ENCODE measurements around the gene CTSC. TPM values are rescaled to one million over a fixed set of nuclear protein-coding genes. Genes with fewer than 3 reads are reported as not detected.

The CTSC gene
- total RNA-seq, 1 experiment from 2014 or later = 103 TPM

GRCh38 chr11:88313441-88313840 lies 24.1 kb downstream of the CTSC start:
- peak overlapping the region; percentile 59 for H3K27ac Mint-ChIP-seq (ENCODE audit: low read depth, unreplicated experiment)
- intact Hi-C loops (cut with micrococcal nuclease) = no loop called here

GRCh38 chr11:88312628-88313027 lies 24.9 kb downstream of the CTSC start:
- no TSS peak for BruUV-seq (replicated peaks)
- no peak for DNase-seq (ENCODE audit: unreplicated experiment)
- Mint-ChIP-seq H3K4me3 (ENCODE audit: unreplicated experiment) (no peak overlapping the region), H3K27me3 (ENCODE audit: insufficient read depth, unreplicated experiment) (no peaks in the 10 kb centered on the region), H3K9me3 (ENCODE audit: unreplicated experiment) (no peaks in the 10 kb centered on the region), H3K36me3 (ENCODE audit: insufficient read depth, unreplicated experiment) (peaks cover 12% of the 10 kb centered on the region), H3K4me1 (ENCODE audit: insufficient read depth, unreplicated experiment) (peaks cover 18% of the 10 kb centered on the region), H3K27ac (ENCODE audit: low read depth, unreplicated experiment) (peak overlapping the region; percentile 23)
- intact Hi-C loops (cut with micrococcal nuclease) = no loop called here
- CTCF ChIA-PET = interaction anchor here (0.7 kb wide), 1 partner anchor 380 kb away, joined by 3 read pairs; no protein-coding TSS in a partner anchor
- POLR2A ChIA-PET = interaction anchor here (0.7 kb wide), 1 partner anchor 208 kb away, joined by 3 read pairs; no protein-coding TSS in a partner anchor
- TF ChIP-seq CTCF (IDR thresholded peaks at IDR 0.05; ENCODE audit: unreplicated experiment) = no peak

More at GRCh38 chr11:88313441-88313840, 24.1 kb downstream of the CTSC start:
- Mint-ChIP-seq H3K9me3 (ENCODE audit: unreplicated experiment) (no peaks in the 10 kb centered on the region), H3K4me3 (ENCODE audit: unreplicated experiment) (no peak overlapping the region), H3K27me3 (ENCODE audit: insufficient read depth, unreplicated experiment) (no peaks in the 10 kb centered on the region), H3K36me3 (ENCODE audit: insufficient read depth, unreplicated experiment) (peaks cover 7% of the 10 kb centered on the region), H3K4me1 (ENCODE audit: insufficient read depth, unreplicated experiment) (peaks cover 25% of the 10 kb centered on the region)
- DNase-seq (ENCODE audit: unreplicated experiment) = no peak
- CTCF ChIA-PET = no interaction called here
- BruUV-seq (replicated peaks) = no TSS peak
- POLR2A ChIA-PET = interaction anchor here (0.7 to 1.5 kb wide), 2 partner anchors 135 to 209 kb away, joined by 3 read pairs; no protein-coding TSS in a partner anchor
- no peak for TF ChIP-seq CTCF (IDR thresholded peaks at IDR 0.05; ENCODE audit: unreplicated experiment)

GRCh38 chr11:88310246-88310645 lies 27.3 kb downstream of the CTSC start:
- H3K27ac Mint-ChIP-seq (ENCODE audit: low read depth, unreplicated experiment) = peak overlapping the region; percentile 9
- BruUV-seq (replicated peaks) = no TSS peak
- H3K27me3 Mint-ChIP-seq (ENCODE audit: insufficient read depth, unreplicated experiment) = no peaks in the 10 kb centered on the region
- ChIA-PET POLR2A (interaction anchor here (2.4 kb wide), 1 partner anchor 27 kb away, joined by 10 read pairs; the partner anchor contains the start of gene CTSC), CTCF (interaction anchor here (0.7 to 1.2 kb wide), 3 partner anchors 10 to 234 kb away, joined by 3 to 5 read pairs (median 3); no protein-coding TSS in a partner anchor)
- H3K36me3 Mint-ChIP-seq (ENCODE audit: insufficient read depth, unreplicated experiment) = peaks cover 21% of the 10 kb centered on the region
- H3K9me3 Mint-ChIP-seq (ENCODE audit: unreplicated experiment) = no peaks in the 10 kb centered on the region
- intact Hi-C loops (cut with micrococcal nuclease) = no loop called here
- no peak for DNase-seq (ENCODE audit: unreplicated experiment)
- TF ChIP-seq CTCF (IDR thresholded peaks at IDR 0.05; ENCODE audit: unreplicated experiment) = no peak
- H3K4me1 Mint-ChIP-seq (ENCODE audit: insufficient read depth, unreplicated experiment) = peaks cover 3% of the 10 kb centered on the region
- no peak overlapping the region for H3K4me3 Mint-ChIP-seq (ENCODE audit: unreplicated experiment)

- Mint-ChIP-seq H3K4me1 (ENCODE audit: insufficient read depth, unreplicated experiment) (peaks cover 4% of the 10 kb centered on the region), H3K4me3 (ENCODE audit: unreplicated experiment) (no peak overlapping the region), H3K27ac (ENCODE audit: low read depth, unreplicated experiment) (no peak overlapping the region), H3K9me3 (ENCODE audit: unreplicated experiment) (no peaks in the 10 kb centered on the region), H3K36me3 (ENCODE audit: insufficient read depth, unreplicated experiment) (peaks cover 23% of the 10 kb centered on the region), H3K27me3 (ENCODE audit: insufficient read depth, unreplicated experiment) (no peaks in the 10 kb centered on the region)
- BruUV-seq (replicated peaks) = no TSS peak
- TF ChIP-seq CTCF (IDR thresholded peaks at IDR 0.05; ENCODE audit: unreplicated experiment) = no peak
- intact Hi-C loops (cut with micrococcal nuclease) = no loop called here
- ChIA-PET CTCF (interaction anchor here (0.6 to 1.2 kb wide), 5 partner anchors 8 to 578 kb away, joined by 3 to 6 read pairs (median 3); no protein-coding TSS in a partner anchor), POLR2A (no interaction called here)
- no peak for DNase-seq (ENCODE audit: unreplicated experiment)
These were observed 29.0 kb downstream of the CTSC start for GRCh38 chr11:88308576-88308975.

All from MCF 10A (cell line).